HG02943 (cell line): Measurements from ENCODE around the gene FOXR1.
"Not testable (repeated sequence)": the region's sequence is repeated elsewhere in the genome, so short reads cannot be mapped to it uniquely, and the experiment has no call there.

Source experiments
- ATAC-seq: cut with Tn5 transposase; IDR thresholded peaks from one replicate; pipeline ENCODE4 v1.9.1; 2021; ENCODE audit warnings: mild to moderate bottlenecking, low read depth, moderate library complexity; ENCODE audit not compliant: unreplicated experiment

The FOXR1 gene

DNA sequence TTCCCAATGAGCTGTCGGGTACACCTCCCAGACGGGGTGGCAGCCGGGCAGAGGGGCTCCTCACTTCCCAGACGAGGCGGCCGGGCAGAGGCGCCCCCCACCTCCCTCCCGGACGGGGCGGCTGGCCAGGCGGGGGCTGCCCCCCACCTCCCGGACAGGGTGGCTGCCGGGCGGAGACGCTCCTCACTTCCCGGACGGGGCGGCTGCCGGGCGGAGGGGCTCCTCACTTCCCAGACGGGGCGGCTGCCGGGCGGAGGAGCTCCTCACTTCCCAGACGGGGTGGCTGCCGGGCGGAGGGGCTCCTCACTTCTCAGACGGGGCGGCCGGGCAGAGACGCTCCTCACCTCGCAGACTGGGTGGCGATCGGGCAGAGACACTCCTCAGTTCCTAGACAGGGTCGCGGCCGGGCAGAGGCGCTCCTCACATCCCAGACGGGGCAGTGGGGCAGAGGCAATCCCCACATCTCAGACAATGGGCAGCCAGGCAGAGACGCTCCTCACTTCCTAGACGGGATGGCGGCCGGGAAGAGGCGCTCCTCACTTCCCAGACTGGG is 20.0 kb downstream of the FOXR1 start:
- not testable (repeated sequence) for ATAC-seq

- ATAC-seq: peak; percentile 13
These were observed 25.5 kb downstream of the FOXR1 start for GRCh38 chr11:118996926-118997626.

GRCh38 chr11:118997627-118998387 is 26.2 kb downstream of the FOXR1 start, which contains the start of gene CENATAC:
Gene CENATAC (plus strand): TSS chr11:118998138. CDS start chr11:118998198, 60 bp downstream.
- peak; percentile 89 for ATAC-seq

DNA sequence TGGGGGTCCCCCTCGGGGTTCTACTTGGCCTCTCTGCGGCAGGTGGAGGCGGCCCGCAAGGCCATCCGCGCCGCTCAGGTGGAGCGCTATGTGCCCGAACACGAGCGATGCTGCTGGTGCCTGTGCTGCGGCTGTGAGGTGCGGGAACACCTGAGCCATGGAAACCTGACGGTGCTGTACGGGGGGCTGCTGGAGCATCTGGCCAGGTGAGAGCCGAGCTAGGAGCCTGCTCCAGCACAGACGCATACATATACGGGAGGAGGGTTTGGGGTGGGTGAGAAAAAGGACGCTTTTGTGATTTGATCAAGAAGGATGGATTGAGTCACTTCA is 26.8 kb downstream of the FOXR1 start:
- peak; percentile 8 for ATAC-seq

DNA sequence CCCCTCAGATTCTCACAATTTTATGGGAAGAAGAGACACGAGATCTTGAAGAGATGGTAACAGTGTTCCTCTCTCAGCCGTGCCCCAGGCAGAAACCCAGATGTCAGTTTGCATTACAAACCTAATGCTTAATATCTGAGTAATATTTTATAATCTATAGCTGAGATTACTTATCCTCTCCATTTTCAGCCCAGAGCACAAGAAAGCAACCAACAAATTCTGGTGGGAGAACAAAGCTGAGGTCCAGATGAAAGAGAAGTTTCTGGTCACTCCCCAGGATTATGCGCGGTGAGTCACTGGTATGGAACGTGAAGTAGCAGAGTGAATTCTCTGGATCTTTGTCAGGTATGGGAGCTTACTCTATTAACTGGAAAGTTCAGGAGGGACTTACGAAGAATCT is 27.3 kb downstream of the FOXR1 start:
- ATAC-seq: no peak

- ATAC-seq: no peak
These were observed 29.3 kb downstream of the FOXR1 start for GRCh38 chr11:119000906-119001305.

- no peak for ATAC-seq
These were observed 35.1 kb downstream of the FOXR1 start for GRCh38 chr11:119006656-119007055.

DNA sequence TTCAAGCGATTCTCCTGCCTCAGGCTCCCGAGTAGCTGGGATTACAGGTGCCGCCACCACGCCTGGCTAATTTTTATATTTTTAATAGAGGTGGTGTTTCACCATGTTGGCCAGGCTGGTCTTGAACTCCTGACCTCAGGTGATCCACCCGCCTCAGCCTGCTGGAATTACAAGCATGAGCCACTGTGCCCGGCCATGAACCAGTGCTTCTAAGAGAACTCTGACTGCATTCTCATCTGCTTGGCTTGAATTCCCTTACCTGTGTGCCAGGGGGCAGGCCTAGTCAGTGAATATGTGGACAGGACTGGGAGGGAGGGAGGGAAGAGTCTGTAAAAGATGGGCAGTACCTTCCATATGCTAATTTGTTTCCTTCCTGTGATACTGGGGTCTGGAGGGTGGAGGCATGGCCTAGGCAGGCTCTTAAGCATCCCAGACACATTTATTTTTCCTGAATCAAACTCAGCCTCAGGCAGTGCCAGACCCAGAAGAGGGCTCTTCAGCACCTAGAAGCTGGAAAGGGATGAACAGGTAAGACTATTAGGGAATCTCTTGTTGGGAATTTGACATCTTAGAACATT is 40.0 kb downstream of the FOXR1 start:
- ATAC-seq: no peak

- no peak for ATAC-seq
These were observed 41.1 kb downstream of the FOXR1 start for GRCh38 chr11:119012629-119013170.

- ATAC-seq: no peak
These were observed 42.8 kb downstream of the FOXR1 start for GRCh38 chr11:119014209-119014924.

DNA sequence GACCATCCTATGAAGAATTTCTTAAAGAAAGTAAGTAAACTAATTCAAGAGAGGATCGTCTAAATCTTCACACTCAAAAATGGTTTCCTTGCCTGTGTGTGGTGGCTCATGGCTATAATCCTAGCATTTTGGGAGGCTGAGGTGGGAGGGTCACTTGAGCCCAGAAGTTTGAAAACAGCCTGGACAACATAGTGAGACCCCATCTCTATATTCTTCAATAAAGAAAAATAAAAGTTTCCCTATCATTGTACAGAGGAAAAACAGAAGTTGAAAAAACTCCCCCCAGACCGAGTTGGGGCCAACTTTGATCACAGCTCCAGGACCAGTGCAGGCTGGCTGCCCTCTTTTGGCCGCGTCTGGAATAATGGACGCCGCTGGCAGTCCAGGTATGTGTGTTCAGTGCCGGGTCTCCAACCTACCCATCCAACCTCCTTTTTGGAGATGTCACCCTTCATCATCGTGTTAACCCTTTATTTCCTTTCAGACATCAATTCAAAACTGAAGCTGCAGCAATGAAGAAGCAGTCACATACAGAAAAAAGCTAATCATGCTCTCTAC is 43.6 kb downstream of the FOXR1 start:
- no peak for ATAC-seq

GRCh38 chr11:119016216-119017009 is 44.9 kb downstream of the FOXR1 start:
- ATAC-seq: no peak

- ATAC-seq: not testable (repeated sequence)
These were observed 45.8 kb downstream of the FOXR1 start for GRCh38 chr11:119017377-119017776.

GRCh38 chr11:119018074-119018938 is 46.7 kb downstream of the FOXR1 start, which contains the start of the genes RPS25 and TRAPPC4:
Gene RPS25 (minus strand): TSS chr11:119018343. CDS start chr11:119018284, 59 bp downstream.
Gene TRAPPC4 (plus strand): TSS chr11:119018766. CDS start chr11:119018796, 30 bp downstream.
- ATAC-seq: peak; percentile 83

- ATAC-seq: no peak
These were observed 48.4 kb downstream of the FOXR1 start for GRCh38 chr11:119019996-119020395.

DNA sequence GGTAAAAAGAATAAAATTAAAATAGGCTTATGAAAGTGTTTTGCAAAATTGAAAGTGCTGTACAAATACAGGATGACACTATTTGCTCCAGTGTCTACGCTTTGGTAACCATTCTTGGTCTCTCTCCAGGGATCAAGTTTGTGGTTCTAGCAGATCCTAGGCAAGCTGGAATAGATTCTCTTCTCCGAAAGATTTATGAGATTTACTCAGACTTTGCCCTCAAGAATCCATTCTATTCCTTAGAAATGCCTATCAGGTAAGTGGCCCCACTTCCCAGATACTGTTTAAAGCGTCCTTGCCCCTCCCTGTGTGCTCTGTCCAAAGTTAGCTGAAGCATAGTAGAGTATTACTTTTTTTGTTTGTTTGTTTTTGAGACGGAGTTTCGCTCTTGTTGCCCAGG is 50.1 kb downstream of the FOXR1 start:
- ATAC-seq: no peak

DNA sequence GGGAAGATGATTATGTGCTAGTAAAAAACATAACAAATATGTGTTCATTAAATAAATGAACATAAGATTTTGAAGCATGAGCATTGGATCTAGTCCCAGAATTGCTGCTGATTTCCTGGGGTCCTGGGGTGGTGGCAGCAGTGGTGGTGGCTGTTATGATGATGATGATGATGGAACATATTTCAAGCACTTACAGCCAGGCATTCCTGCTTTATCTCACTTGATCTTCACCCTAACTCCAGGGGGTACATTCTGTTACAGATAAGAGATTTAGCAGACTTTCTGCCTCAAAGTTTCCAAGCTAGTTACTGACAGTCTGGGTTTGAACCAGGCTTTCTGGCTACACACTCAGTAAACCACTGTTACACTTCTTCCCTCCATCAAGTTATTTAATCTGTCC is 52.2 kb downstream of the FOXR1 start:
- ATAC-seq: no peak

- ATAC-seq: no peak
These were observed 53.0 kb downstream of the FOXR1 start for GRCh38 chr11:119024430-119025098.
